Small intestine (tissue), 7 donors: Measurements from ENCODE around the gene TDRD12. TPM values are rescaled to one million over a fixed set of nuclear protein-coding genes. Genes with fewer than 3 reads are reported as not detected.

Experiments used
- DNase-seq, 2 donors: peaks; one replicate each; pipeline versions ENCODE4 v3.0.0 to v3.0.0-alpha.2; 2013
- FAIRE-seq: peaks from 2 replicates; lab custom pipeline; 2012; peaks lifted over from hg19 to GRCh38; lab: Jason Lieb, UNC
- H3K27ac ChIP-seq, 3 donors: one replicate each; pipeline ENCODE4 v1.5.1; 2013; ENCODE audit warnings: low read length in 2 of 3, mild to moderate bottlenecking in 2 of 3, control low read depth in 1 of 3, inconsistent platforms in 1 of 3, low read depth in 1 of 3, moderate library complexity in 1 of 3
- H3K27me3 ChIP-seq, 3 donors: one replicate each; pipeline ENCODE4 v1.6.1; 2013; ENCODE audit warnings: low read length in 3 of 3, inconsistent platforms in 1 of 3; ENCODE audit not compliant: control insufficient read depth in 3 of 3, insufficient read depth in 3 of 3
- H3K36me3 ChIP-seq, 3 donors: one replicate each; pipeline ENCODE4 v1.6.1; 2013; ENCODE audit warnings: low read length in 3 of 3, inconsistent platforms in 1 of 3, low read depth in 1 of 3, mild to moderate bottlenecking in 1 of 3, moderate library complexity in 1 of 3; ENCODE audit not compliant: control insufficient read depth in 3 of 3, insufficient read depth in 2 of 3
- H3K4me1 ChIP-seq, 3 donors: one replicate each; pipeline ENCODE4 v1.6.1; 2013; ENCODE audit warnings: low read length in 2 of 3, inconsistent platforms in 1 of 3, low read depth in 1 of 3, mild to moderate bottlenecking in 1 of 3, moderate library complexity in 1 of 3; ENCODE audit not compliant: control insufficient read depth in 3 of 3, insufficient read depth in 2 of 3
- H3K4me3 ChIP-seq, 3 donors: one replicate each; pipeline ENCODE4 v1.5.1; 2013; ENCODE audit warnings: low read length in 3 of 3, control low read depth in 1 of 3, inconsistent platforms in 1 of 3, low read depth in 1 of 3, mild to moderate bottlenecking in 1 of 3, moderate library complexity in 1 of 3
- H3K9me3 ChIP-seq, 2 donors: one replicate each; pipeline ENCODE4 v1.6.1; 2013; ENCODE audit warnings: low read depth in 1 of 2, low read length in 1 of 2; ENCODE audit not compliant: control insufficient read depth in 2 of 2, insufficient read depth in 1 of 2
- WGBS, 3 donors: extraction: QIAGEN DNeasy Blood & Tissue Kit; methylation state at CpG; one replicate each; pipeline ENCODE4 v1.1.7; 2013; 5-methylcytosine and 5-hydroxymethylcytosine counted together
- polyA plus RNA-seq, 4 donors: library from polyadenylated mRNA; stranded (reverse) in 3 of 4; unstranded in 1 of 4; fragments of 200-250 nt in 3 of 4; fragments of 120-200 nt in 1 of 4; gene quantifications; one replicate each; pipeline versions ENCODE4 v1.2.1 to v1.2.3, GENCODE V29; 2013
- donor health status: healthy with polysubstance abuse.
- donor health status: control.
- donor health status: control.
- donor health status: Bipolar disorder and iron deficiency.
- donor health status: healthy.

TDRD12 gene
- polyA plus RNA-seq, 4 donors = 0.12 to 0.46 (median 0.22) TPM; not detected in 1

DNA sequence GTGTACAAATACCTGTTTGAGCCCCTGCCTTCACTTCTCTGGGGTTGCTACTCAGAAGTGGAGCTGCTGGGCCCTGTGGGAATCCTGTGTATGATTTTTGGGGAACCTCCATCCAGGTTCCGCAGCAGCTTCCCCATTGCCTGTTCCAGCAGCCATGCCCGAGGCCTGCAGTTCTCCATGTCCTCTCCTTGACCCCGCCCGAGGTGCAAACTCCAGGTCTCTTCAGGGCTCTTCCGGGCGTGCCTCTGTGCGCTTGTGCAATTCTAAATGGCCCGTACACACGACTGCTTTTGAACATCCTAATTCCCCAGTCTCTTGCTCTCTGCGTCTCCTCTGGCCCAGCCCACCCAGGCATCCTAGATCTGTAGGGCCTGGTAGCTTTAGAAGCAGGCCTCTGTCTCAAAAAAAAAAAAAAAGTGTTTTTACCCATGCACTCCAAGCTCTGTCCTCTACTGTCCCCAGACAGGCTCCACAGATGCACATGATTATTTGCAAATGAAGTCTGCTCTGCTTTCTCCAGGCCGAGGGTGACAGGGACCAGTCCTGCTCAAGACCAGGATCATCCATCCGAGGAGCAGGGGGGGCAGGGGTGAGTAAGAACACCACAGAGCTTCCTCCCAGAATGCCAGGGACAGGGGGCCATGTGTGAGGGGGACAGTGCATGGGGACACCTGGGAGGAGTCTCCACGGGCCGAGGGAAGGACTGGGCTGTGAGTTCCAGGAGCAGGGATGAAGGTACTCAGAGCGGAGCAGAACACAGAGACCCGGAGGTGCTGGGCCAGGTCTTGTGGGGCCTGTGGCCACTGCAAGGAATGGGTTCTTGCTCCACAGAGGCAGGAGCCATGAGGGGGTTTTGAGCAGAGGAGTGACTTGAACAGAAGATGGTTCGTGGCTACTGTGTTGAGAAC, 98.3 kb downstream of the TDRD12 start:
- Histone ChIP-seq H3K4me1 (peaks cover 0 to 7% (median 0%) of the 10 kb centered on the region in 3 donors), H3K27ac (no peak overlapping the region), H3K27me3 (no peaks in the 10 kb centered on the region), H3K36me3 (no peaks in the 10 kb centered on the region), H3K4me3 (no peak overlapping the region), H3K9me3 (no peaks in the 10 kb centered on the region)
- DNase-seq (peak; percentile 53 to 88), FAIRE-seq (no peak)
- WGBS, 3 donors = 35 to 67% (median 46%) methylated on average over 17 of the region's 17 CpGs

DNA sequence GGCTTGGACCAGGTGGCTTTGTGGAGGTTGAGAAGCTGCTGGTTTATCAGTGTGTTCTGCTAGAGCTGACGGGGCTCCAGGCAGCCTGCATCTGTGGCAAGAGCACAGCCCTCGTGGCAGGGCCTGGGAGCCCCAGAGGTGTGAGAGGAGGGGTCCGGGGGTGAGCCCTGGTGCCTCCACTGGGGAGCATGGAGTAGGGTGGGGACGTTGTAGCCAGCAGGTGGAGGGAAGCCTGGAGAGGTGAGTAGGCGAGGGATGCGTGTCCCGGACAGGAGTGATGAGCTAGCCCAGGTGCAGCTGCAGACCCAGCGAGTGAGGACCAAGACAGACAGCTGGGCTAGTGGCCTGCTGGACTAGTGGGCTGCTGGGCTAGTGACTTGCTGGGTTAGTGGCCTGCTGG, 99.0 kb downstream of the TDRD12 start:
- peaks cover 0 to 7% (median 0%) of the 10 kb centered on the region in 3 donors for H3K4me1 ChIP-seq
- no peak overlapping the region for H3K27ac ChIP-seq
- H3K27me3 ChIP-seq = no peaks in the 10 kb centered on the region
- DNase-seq = no peak
- H3K9me3 ChIP-seq = no peaks in the 10 kb centered on the region
- H3K36me3 ChIP-seq = no peaks in the 10 kb centered on the region
- no peak for FAIRE-seq
- H3K4me3 ChIP-seq = no peak overlapping the region
- WGBS, 3 donors = 84 to 89% (median 85%) methylated on average over 8 of the region's 8 CpGs

DNA sequence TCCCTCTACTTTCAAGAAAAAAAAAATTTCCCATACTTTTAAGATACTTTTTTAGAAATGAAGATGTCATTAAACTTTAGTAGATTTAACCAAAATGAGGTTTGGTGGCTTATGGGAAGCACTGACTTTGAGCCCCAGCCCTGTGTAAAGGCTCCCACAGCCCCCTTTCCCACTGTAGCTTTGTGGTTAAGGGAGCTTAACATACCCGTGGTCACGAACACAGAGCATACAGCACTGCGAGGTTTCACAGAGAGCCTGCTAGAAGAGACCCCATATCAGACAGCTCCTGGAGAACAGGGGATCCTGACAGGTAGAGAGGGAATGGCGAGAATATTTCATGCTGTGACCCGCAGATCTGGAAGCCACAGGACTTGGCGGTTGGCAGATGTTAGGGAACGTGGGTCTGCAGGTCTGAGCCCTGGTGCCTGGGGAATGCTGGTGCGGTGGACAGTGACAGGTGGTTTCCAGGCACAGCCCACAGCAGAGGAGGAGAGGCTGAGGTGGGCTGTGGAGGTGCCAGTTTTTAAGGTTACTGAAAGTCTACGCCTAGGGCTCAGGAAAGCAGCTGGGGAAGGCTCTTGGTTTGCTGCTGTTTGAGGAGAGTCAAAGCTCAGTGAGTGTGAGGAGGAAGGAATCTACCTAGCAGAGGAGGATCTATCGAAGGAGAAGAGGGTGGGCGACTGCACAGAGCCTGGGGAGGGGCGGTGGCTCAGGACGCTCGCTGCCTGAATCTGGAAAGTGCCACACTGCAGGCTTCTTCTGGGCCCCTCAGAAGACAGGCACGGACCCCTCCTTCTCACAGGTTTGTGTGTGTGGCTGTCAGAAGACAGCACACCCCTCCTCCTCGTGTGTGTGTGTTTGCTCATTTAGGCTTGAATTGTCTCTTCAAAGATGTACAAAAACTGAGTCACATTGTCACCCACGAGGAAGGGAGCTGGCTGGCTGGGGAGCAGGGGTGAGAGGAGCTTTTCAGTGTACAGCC, 100.1 kb downstream of the TDRD12 start:
- no peak overlapping the region for H3K27ac ChIP-seq
- 64 to 84% (median 66%) methylated on average over 17 of the region's 17 CpGs for WGBS, 3 donors
- no peaks in the 10 kb centered on the region for H3K36me3 ChIP-seq
- H3K27me3 ChIP-seq = peaks cover 0 to 4% (median 0%) of the 10 kb centered on the region in 3 donors
- H3K4me1 ChIP-seq = peaks cover 0 to 7% (median 0%) of the 10 kb centered on the region in 3 donors
- DNase-seq (no peak), FAIRE-seq (no peak)
- H3K9me3 ChIP-seq = no peaks in the 10 kb centered on the region
- no peak overlapping the region for H3K4me3 ChIP-seq

DNA sequence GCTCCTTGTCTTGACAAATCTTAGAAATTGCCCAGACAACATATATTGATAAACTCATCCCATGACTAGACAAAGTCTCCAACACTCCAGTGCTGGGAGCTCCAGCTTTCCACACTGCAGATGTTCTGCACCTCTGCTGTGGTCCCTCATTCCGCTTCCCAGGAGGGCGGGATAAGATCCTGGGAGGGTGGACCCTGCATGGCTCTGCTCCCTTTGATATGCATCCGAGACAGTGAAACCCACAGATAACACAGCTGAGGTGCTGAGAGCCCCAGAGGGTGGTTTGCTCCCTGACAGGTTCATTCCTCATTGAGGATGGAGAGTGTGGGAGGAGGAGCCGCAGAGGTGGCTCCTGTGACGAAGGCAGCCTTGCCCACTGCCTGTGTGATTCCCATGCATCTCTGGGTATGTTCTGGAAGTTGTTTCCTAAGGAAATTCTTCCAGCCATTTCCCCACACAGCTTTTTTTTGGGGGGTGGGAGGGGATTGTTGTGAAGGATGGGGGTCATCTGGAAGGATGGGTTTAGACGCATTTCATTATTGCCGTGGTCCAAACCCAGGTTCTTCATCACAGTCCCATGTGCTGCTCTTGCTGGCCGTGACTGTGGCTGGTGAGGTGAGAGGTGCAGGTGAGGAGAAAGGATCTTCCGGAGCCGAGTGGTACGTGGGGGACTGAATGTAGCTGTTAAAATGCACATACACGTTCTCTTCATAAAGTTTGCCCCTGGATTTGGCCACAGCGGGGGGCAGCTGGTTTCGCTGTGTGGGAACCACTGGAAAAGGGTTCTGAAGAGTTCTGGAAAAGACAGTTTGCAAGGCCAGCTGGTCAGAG, 103.6 kb downstream of the TDRD12 start:
- H3K27ac ChIP-seq = no peak overlapping the region
- H3K9me3 ChIP-seq = no peaks in the 10 kb centered on the region
- H3K27me3 ChIP-seq = peaks cover 0 to 4% (median 0%) of the 10 kb centered on the region in 3 donors
- 82 to 86% (median 83%) methylated on average over 14 of the region's 14 CpGs for WGBS, 3 donors
- DNase-seq (no peak), FAIRE-seq (no peak)
- H3K36me3 ChIP-seq = peaks cover 0 to 6% (median 0%) of the 10 kb centered on the region in 3 donors
- H3K4me1 ChIP-seq = peaks cover 0 to under 1% (median 0%) of the 10 kb centered on the region in 3 donors
- H3K4me3 ChIP-seq = no peak overlapping the region

DNA sequence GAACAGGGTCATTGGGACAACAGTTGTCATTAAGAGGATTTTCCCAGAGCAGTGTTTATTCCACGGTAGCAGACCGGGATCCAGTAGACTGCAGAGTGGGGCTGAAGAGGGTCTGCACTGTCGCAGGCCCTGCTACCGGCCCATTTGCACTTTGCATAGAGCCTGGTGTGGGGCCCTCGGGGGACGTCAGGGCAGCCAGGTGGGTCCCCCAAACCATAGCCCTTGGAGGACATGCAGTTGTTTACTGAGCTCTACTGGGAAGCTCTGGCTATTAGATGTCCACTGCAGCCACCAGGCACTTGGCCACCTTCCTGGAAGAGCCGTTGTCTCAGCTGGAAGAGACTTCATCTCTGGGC, 104.2 kb downstream of the TDRD12 start:
- WGBS, 3 donors = 81 to 88% (median 82%) methylated on average over 7 of the region's 7 CpGs
- H3K4me1 ChIP-seq = no peaks in the 10 kb centered on the region
- H3K4me3 ChIP-seq = no peak overlapping the region
- H3K27me3 ChIP-seq = peaks cover 0 to 4% (median 0%) of the 10 kb centered on the region in 3 donors
- no peaks in the 10 kb centered on the region for H3K9me3 ChIP-seq
- no peak overlapping the region for H3K27ac ChIP-seq
- FAIRE-seq (no peak), DNase-seq (no peak)
- H3K36me3 ChIP-seq = peaks cover 0 to 8% (median 0%) of the 10 kb centered on the region in 3 donors

DNA sequence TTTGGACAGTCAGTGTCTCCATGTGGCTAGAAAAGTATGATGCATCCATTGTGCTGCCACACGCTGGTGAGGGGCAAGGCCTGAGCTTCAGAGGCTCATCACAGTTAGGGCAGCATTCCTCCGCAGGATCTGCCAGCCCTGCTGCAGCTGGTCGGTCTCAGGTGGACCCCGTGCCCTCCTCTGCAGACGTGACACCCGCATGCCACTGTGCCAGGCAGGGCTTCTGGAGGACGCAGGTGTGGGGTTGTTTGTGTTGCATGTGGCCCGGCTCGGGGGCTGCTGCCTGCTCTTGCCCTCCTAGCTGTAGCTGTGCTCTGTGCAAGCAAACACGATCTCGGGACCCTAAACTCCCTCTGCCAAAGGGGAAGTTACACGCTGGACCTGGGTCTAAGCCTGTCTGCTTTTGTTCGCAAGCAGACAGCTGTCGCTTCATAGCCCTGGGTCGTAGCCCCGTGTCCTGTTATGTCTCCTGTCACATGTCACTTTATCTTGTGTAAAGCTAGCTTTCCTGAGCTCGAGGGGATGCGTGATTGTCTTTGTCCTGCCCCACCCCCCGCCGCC, 104.7 kb downstream of the TDRD12 start:
- DNase-seq = no peak
- Histone ChIP-seq H3K36me3 (peaks cover 0 to 12% (median 0%) of the 10 kb centered on the region in 3 donors), H3K9me3 (no peaks in the 10 kb centered on the region), H3K27ac (no peak overlapping the region), H3K27me3 (peaks cover 0 to 4% (median 0%) of the 10 kb centered on the region in 3 donors), H3K4me1 (no peaks in the 10 kb centered on the region), H3K4me3 (no peak overlapping the region)
- WGBS, 3 donors = 55 to 75% (median 68%) methylated on average over 20 of the region's 20 CpGs
- FAIRE-seq = no peak

DNA sequence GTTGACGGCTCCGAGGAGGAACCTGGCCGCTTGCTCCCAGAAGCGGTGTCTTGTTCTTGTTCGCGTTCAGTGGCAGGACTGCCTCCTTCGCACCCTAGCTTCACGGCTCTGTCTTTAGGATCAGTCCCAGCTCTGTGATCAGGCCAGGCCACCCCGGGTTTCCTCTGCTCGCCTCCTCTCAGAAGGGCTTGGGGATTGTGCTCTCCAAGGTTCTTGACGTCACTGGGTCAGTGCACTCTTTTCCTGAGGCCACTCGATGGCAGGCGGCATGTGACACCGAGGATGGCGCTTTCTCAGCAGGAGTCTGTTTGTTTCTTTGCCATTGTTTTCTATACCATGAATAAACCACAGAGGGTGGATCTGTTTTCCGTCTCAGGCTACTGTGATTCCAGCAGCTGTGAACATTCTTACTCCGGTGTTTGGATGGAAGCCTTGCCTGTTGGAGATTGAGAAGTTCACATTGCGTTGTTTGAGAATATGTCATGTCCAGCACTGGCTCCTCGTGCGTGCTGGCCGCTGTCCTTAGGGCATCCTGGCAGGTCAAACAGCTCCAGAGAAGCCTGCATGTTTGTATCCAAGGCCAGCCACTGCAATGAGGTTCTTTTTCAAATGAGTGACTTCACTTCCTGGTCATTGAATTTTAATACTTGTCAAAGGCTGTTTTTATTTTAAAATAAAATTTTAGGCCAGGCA, 105.5 kb downstream of the TDRD12 start:
- FAIRE-seq (no peak), DNase-seq (no peak)
- 54 to 83% (median 80%) methylated on average over 21 of the region's 21 CpGs for WGBS, 3 donors
- H3K9me3 ChIP-seq = no peaks in the 10 kb centered on the region
- no peak overlapping the region for H3K4me3 ChIP-seq
- H3K27me3 ChIP-seq = peaks cover 0 to 4% (median 0%) of the 10 kb centered on the region in 3 donors
- peaks cover 0 to 16% (median 2%) of the 10 kb centered on the region in 3 donors for H3K36me3 ChIP-seq
- H3K27ac ChIP-seq = no peak overlapping the region
- no peaks in the 10 kb centered on the region for H3K4me1 ChIP-seq
